Thyroid gland (tissue), 4 donors: ENCODE measurements around the gene ZCRB1.

Experiments
- POLR2A ChIP-seq, 2 donors: fragments of 450-650 bp; IDR thresholded peaks; one replicate each; pipeline ENCODE4 v1.6.1; 2017; ENCODE audit warnings: antibody characterized with exemption in 2 of 2, mild to moderate bottlenecking in 2 of 2, moderate library complexity in 1 of 2
- TF ChIP-seq, protein P1 (sequence below), 6 experiments: fragments of 200-600 bp in 3 of 6; fragments of 450-650 bp in 3 of 6; sonication (generic) in 3 of 6; IDR thresholded peaks; one replicate each; pipeline ENCODE4 v1.5.1; 2016 to 2019; ENCODE audit warnings: antibody characterized with exemption in 6 of 6, mild to moderate bottlenecking in 2 of 6, inconsistent platforms in 1 of 6, moderate library complexity in 1 of 6

- TF ChIP-seq, protein P1, sequence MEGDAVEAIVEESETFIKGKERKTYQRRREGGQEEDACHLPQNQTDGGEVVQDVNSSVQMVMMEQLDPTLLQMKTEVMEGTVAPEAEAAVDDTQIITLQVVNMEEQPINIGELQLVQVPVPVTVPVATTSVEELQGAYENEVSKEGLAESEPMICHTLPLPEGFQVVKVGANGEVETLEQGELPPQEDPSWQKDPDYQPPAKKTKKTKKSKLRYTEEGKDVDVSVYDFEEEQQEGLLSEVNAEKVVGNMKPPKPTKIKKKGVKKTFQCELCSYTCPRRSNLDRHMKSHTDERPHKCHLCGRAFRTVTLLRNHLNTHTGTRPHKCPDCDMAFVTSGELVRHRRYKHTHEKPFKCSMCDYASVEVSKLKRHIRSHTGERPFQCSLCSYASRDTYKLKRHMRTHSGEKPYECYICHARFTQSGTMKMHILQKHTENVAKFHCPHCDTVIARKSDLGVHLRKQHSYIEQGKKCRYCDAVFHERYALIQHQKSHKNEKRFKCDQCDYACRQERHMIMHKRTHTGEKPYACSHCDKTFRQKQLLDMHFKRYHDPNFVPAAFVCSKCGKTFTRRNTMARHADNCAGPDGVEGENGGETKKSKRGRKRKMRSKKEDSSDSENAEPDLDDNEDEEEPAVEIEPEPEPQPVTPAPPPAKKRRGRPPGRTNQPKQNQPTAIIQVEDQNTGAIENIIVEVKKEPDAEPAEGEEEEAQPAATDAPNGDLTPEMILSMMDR (IDR thresholded peaks at IDR 0.05), result no peak
- TF ChIP-seq POLR2A (IDR thresholded peaks at IDR 0.05), result no peak
Observed at GRCh38 chr12:42284876-42285275, 41.0 kb downstream of the ZCRB1 start.
